IgD-negative memory B cell (primary cell): ENCODE data around the gene SLC16A5. TPM values are rescaled to one million over a fixed set of nuclear protein-coding genes. Genes with fewer than 3 reads are reported as not detected.
"Not testable (repeated sequence)": the region's sequence is repeated elsewhere in the genome, so short reads cannot be mapped to it uniquely, and the experiment has no call there.

Experiments
- H3K27ac Mint-ChIP-seq, 3 donors: one replicate each; pipeline ENCODE4 v1.8.0; 2020 to 2022; ENCODE audit warnings: mild to moderate bottlenecking in 3 of 3, mixed read lengths in 3 of 3, moderate library complexity in 1 of 3
- H3K27me3 Mint-ChIP-seq: one replicate; pipeline ENCODE4 v1.8.0; 2021; ENCODE audit warnings: mixed read lengths
- H3K36me3 Mint-ChIP-seq: one replicate; pipeline ENCODE4 v1.8.0; 2020; ENCODE audit warnings: mild to moderate bottlenecking, mixed read lengths
- H3K4me1 Mint-ChIP-seq, 3 donors: one replicate each; pipeline ENCODE4 v1.8.0; 2020 to 2022; ENCODE audit warnings: mixed read lengths in 3 of 3, mild to moderate bottlenecking in 1 of 3
- H3K4me3 Mint-ChIP-seq, 4 donors: one replicate each; pipeline ENCODE4 v1.8.0; 2020 to 2022; ENCODE audit warnings: mild to moderate bottlenecking in 4 of 4, mixed read lengths in 4 of 4, moderate library complexity in 3 of 4
- H3K9me3 Mint-ChIP-seq, 3 donors: one replicate each; pipeline ENCODE4 v1.8.0; 2020 to 2021; ENCODE audit warnings: mixed read lengths in 3 of 3, mild to moderate bottlenecking in 1 of 3
- polyA plus RNA-seq: library from polyadenylated mRNA; unstranded; fragments of 300-500 nt; fragmentation: Illumina TruSeq; gene quantifications from one replicate; pipeline ENCODE4 v1.2.3, GENCODE V29; 2021

The SLC16A5 gene
- polyA plus RNA-seq, 1 donor from 2014 or later, result 3.0 TPM

DNA sequence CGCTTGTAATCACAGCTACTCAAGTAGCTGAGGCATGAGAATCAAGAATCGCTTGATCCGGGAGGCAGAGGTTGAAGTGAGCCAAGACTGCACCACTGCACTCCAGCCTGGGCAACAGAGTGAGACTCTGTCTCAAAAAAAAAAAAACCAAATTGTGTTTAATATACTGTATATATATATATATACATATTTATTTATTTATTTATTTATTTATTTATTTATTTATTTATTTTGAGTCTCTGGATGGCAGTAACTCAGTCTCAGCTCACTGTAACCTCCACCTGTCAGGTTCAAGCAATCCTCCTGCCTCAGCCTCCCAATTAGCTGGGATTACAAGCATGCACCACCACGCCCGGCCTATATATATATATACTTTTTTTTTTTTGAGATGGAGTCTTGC lies 14.8 kb upstream of the SLC16A5 start:
- not testable (repeated sequence) for H3K4me1 Mint-ChIP-seq, H3K9me3 Mint-ChIP-seq, H3K36me3 Mint-ChIP-seq, H3K4me3 Mint-ChIP-seq, H3K27me3 Mint-ChIP-seq, H3K27ac Mint-ChIP-seq

GRCh38 chr17:75073618-75074047 lies 14.1 kb upstream of the SLC16A5 start:
- Mint-ChIP-seq H3K4me1 (peaks cover 7 to 8% (median 8%) of the 10 kb centered on the region in 3 donors), H3K9me3 (no peaks in the 10 kb centered on the region), H3K36me3 (no peaks in the 10 kb centered on the region), H3K27ac (no peak overlapping the region), H3K27me3 (no peaks in the 10 kb centered on the region), H3K4me3 (peak overlapping the region in 2 of 4 donors; percentile 23 to 28)

DNA sequence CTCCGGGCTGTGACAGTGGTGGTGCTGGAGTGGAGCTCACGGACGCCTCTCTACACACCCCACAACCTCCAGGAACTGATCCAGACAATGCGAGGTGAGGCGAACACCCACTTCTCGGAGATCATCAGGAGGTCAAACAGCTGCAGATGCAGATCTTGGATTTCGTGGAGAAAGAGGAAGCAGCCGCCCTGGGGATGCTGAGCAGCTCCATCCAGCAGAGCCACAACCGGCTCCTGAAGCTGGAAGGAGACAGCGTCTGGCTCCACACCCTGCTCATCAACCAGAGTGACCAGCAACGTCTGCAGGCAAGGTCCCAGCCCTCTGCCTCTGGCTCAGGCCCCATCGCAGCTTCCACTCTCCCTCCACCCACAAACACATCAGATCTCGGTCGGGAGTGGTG lies 13.2 kb upstream of the SLC16A5 start:
- H3K4me1 Mint-ChIP-seq, result peaks cover 5 to 15% (median 8%) of the 10 kb centered on the region in 3 donors
- H3K36me3 Mint-ChIP-seq, result no peaks in the 10 kb centered on the region
- no peaks in the 10 kb centered on the region for H3K27me3 Mint-ChIP-seq
- H3K27ac Mint-ChIP-seq, result no peak overlapping the region
- H3K9me3 Mint-ChIP-seq, result no peaks in the 10 kb centered on the region
- H3K4me3 Mint-ChIP-seq, result no peak overlapping the region

DNA sequence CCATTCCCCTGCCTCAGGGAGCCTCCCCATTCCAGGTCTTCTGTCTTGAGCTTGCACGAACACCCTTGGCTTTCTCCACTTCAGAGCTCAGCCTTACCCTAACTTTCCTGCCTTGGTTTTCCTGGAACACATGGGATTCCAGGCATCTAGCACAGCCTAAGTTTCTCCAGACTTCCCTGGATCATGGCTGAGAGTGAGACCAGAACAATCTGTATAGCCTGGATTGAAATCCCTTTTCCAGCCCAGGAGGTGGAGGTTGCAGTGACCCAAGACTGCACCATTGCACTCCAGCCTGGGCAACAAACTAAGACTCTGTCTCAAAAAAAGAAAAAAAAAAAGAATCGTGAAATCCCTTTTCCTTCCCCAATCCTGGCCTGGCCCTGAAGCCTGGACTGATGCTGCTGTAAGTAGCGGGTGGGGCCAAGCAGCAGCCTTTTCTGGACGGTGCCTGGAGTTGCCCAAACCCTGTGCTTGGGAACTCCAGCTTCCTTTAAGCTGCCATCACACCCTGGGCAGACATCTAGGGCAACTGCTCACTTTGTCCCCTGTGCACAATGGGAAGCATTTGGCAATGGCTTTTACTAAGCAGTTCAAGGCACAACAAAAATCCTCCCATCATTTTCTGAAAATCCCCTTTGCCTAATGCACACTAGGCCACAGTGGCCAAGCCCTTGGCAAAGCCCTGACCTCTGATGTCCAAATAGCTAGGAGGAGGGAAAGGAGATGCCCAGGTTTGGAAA lies 12.0 kb upstream of the SLC16A5 start:
- H3K27ac Mint-ChIP-seq, result no peak overlapping the region
- H3K36me3 Mint-ChIP-seq, result no peaks in the 10 kb centered on the region
- no peaks in the 10 kb centered on the region for H3K9me3 Mint-ChIP-seq
- no peaks in the 10 kb centered on the region for H3K27me3 Mint-ChIP-seq
- H3K4me3 Mint-ChIP-seq, result no peak overlapping the region
- H3K4me1 Mint-ChIP-seq, result peaks cover 4 to 15% (median 5%) of the 10 kb centered on the region in 3 donors

DNA sequence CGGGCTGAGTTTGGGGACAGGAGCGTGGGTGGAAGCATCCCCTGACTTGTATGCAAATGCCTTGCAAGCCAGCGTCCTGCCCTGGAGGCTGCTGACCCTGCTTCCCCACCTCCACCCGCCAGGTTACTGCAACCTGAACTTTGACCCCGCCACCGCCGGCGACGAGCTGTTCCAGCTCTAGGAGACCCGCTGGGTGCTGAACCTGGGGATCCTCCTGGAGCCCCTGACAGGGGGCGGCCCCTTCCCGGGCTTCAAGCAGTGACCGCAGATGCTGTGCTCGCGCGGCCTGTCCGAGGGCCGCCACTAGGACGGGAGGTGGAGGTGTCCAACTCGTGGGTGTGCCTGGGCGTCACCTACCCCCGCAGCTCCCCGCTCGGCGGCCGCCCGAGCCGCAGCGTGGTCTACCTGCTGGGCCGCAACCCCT lies 10.7 kb upstream of the SLC16A5 start:
- no peaks in the 10 kb centered on the region for H3K36me3 Mint-ChIP-seq
- H3K27me3 Mint-ChIP-seq, result peaks cover under 1% of the 10 kb centered on the region
- peak overlapping the region; percentile 79 to 92 (median 82) for H3K4me3 Mint-ChIP-seq
- no peaks in the 10 kb centered on the region for H3K9me3 Mint-ChIP-seq
- peak overlapping the region; percentile 46 to 86 (median 52) for H3K27ac Mint-ChIP-seq
- H3K4me1 Mint-ChIP-seq, result peaks cover 3 to 15% (median 4%) of the 10 kb centered on the region in 3 donors

DNA sequence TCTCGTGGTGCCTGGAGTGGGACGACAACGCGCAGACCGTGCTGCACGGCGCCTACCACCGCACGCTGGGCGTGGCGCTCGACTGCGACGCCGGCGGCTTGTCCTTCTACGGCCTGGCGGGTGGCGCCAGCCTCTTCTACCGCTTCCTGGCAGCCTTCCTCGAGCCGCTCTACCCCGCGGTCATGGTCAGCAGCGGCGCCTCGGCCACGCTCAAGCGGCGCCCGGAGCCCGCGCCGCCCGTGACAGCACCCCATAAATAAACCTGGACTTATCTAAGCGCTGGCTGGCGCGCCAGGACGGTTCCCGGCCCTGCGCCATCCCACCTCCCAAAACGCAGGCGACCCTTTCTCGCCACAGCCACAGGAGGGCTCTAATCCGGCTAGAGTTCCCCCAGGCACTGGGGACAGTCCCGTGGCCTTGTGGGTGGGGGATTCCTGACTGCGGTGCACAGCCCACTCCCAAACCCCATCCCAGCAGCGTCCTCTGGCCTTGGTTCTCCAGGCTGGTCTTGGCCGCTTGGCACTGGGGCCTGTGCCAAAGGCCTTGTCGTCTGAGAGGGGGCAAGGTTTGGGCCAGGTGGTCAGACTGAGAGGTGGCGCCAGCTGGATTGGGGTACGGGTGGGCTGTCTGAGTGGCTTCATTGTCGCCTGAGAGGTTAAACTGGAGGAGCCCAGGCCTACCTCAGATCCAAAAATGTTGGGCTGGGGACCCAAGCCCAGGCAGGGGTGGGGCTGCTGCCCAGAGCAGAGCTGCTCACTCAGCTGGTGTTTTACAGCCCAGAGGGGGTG lies 10.1 kb upstream of the SLC16A5 start:
- Mint-ChIP-seq H3K27me3 (peaks cover 2% of the 10 kb centered on the region), H3K4me3 (peak overlapping the region; percentile 79 to 92 (median 82)), H3K36me3 (no peaks in the 10 kb centered on the region), H3K4me1 (peaks cover 3 to 15% (median 7%) of the 10 kb centered on the region in 3 donors), H3K9me3 (no peaks in the 10 kb centered on the region), H3K27ac (peak overlapping the region; percentile 46 to 86 (median 52))

GRCh38 chr17:75078284-75079022 lies 9.3 kb upstream of the SLC16A5 start:
- Mint-ChIP-seq H3K4me1 (peaks cover 3 to 15% (median 8%) of the 10 kb centered on the region in 3 donors), H3K36me3 (no peaks in the 10 kb centered on the region), H3K27ac (peak overlapping the region; percentile 46 to 76 (median 59)), H3K4me3 (peak overlapping the region; percentile 48 to 92 (median 56)), H3K27me3 (peaks cover 2% of the 10 kb centered on the region), H3K9me3 (no peaks in the 10 kb centered on the region)

DNA sequence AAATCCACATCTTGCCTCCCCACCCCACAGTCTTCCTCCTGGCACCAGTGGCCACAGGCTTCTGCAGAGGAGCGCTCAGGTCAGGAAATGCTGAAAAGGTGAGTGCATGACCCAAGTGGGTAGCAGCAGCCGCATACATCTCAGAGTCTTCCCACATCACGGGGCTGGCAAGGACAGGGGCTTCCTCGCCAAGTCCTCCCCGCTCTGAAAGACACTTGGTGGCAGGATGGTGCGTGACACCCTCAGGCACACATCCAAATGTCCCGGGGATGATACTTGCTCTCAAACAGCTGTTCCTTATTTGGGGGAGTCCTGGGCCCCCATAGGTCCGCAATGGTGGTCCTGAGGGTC lies 8.8 kb upstream of the SLC16A5 start:
- Mint-ChIP-seq H3K36me3 (no peaks in the 10 kb centered on the region), H3K4me1 (peaks cover 3 to 15% (median 8%) of the 10 kb centered on the region in 3 donors), H3K27ac (peak overlapping the region in 2 of 3 donors; percentile 59 to 71), H3K4me3 (peak overlapping the region in 3 of 4 donors; percentile 48 to 70 (median 63)), H3K27me3 (peaks cover 2% of the 10 kb centered on the region), H3K9me3 (no peaks in the 10 kb centered on the region)

DNA sequence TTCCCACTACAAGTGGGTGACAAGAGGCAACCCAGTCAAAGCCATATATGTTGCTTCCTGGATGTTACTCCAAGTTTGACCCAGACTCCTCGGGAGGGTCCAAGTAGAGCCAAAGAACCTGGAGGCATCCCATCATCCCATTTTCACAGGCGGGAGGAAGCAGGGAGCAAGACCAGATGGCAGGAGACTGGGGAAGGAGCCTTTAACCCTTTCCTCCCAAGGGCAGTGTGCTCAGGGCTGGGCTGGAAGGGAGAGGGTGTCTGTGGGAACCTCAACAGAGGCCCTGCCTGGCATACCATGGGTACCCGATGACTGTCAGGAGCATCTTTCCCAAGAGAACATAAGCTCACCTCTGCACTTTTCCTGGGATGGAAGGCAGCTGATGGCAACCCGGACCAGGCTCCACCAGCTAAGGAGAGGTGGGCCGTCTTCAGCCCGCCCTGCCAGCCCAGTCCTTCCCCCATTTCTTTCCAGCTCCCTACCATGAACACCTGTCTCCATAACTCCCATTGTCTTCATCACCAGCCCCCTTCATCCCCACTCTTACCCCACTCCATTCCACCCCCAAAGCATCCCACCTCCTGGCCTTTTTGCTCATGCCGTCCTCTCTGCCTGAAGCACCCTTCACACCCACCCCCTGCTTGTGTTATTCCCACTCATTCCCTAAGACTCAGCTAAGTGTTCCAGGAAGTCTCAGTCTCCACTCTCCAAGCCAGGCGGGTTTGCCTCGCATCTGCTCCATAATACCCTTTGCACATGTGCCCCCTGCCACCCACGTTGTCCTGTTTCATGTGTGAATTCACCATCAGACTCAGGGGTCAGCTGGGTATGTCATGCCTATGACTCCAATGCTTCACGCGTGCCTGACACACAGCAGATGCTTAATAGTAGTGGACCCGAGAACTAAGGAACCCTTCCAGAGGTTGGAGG lies 5.9 kb upstream of the SLC16A5 start:
- H3K9me3 Mint-ChIP-seq, result no peaks in the 10 kb centered on the region
- peaks cover 2% of the 10 kb centered on the region for H3K27me3 Mint-ChIP-seq
- H3K4me1 Mint-ChIP-seq, result peaks cover 2 to 13% (median 8%) of the 10 kb centered on the region in 3 donors
- no peaks in the 10 kb centered on the region for H3K36me3 Mint-ChIP-seq
- peak overlapping the region in 1 of 4 donors; percentile 13 for H3K4me3 Mint-ChIP-seq
- no peak overlapping the region for H3K27ac Mint-ChIP-seq

- Mint-ChIP-seq H3K4me3 (no peak overlapping the region), H3K27me3 (peaks cover 2% of the 10 kb centered on the region), H3K27ac (peak overlapping the region in 1 of 3 donors; percentile 80), H3K9me3 (no peaks in the 10 kb centered on the region), H3K4me1 (peaks cover 2 to 15% (median 8%) of the 10 kb centered on the region in 3 donors), H3K36me3 (no peaks in the 10 kb centered on the region)
Measured at GRCh38 chr17:75082683-75083082, 5.1 kb upstream of the SLC16A5 start.

DNA sequence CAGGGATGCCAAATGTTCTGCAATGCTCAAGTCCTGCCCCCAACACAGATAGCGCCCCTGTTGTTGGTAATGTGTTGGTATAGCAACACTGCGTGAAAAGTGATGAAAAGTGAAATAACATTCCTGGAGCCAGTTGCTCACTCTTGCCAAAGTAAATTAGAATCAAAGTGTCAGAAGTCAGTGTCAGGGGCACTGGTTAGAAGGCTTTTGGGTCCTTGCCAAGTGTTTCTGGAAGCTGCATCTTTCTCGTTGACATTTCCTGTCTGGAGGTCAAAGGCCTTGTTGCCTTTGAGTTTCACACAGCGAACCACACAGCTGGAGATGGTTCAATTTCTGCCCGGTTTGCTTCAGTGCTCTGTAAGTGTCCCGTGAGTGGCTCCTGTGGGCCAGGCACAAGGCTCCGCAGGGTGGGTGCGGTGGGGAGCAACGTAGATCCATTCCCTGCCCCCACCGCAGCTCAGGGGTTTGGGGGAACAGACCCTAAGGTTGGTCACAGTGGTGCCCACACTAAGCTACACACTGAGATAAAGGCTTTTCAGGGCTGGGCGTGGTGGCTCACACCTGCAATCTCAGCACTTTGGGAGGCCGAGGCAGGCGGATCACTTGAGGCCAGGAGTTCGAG lies 3.6 kb upstream of the SLC16A5 start:
- Mint-ChIP-seq H3K4me1 (peaks cover 2 to 8% (median 4%) of the 10 kb centered on the region in 3 donors), H3K27ac (no peak overlapping the region), H3K27me3 (peaks cover 2% of the 10 kb centered on the region), H3K36me3 (no peaks in the 10 kb centered on the region), H3K9me3 (no peaks in the 10 kb centered on the region), H3K4me3 (no peak overlapping the region)

- Mint-ChIP-seq H3K27ac (peak overlapping the region in 1 of 3 donors; percentile 88), H3K4me1 (peaks cover 4 to 7% (median 6%) of the 10 kb centered on the region in 3 donors), H3K36me3 (no peaks in the 10 kb centered on the region), H3K27me3 (peaks cover 2% of the 10 kb centered on the region), H3K9me3 (no peaks in the 10 kb centered on the region), H3K4me3 (peak overlapping the region; percentile 3 to 90 (median 86))
Measured at GRCh38 chr17:75086496-75087181, 1.1 kb upstream of the SLC16A5 start.

DNA sequence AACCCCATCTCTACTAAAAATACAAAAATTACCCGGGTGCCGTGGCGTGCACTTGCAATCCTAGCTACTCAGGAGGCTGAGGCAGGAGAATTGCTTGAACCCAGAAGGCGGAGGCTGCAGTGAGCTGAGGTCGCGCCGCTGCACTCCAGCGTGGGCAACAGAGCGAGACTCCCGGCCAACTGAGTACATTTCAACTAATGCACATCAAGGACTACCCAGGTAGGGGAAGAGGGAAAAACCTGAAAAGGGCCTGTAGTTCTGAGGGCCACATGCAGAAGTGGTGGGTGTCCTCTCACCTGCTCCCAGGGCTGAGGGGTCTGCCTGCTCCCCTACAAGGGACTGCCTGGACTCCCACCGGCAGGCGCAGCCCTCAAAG lies 584 bp upstream of the SLC16A5 start:
- Mint-ChIP-seq H3K27ac (peak overlapping the region in 1 of 3 donors; percentile 88), H3K9me3 (no peaks in the 10 kb centered on the region), H3K36me3 (no peaks in the 10 kb centered on the region), H3K4me3 (peak overlapping the region; percentile 64 to 92 (median 84)), H3K27me3 (peaks cover under 1% of the 10 kb centered on the region), H3K4me1 (peaks cover 4 to 9% (median 7%) of the 10 kb centered on the region in 3 donors)
